HG03108 (cell line): ENCODE measurements around the gene ZBTB43.
"Not testable (repeated sequence)": the region's sequence is repeated elsewhere in the genome, so short reads cannot be mapped to it uniquely, and the experiment has no call there.

Source experiments
- ATAC-seq: cut with Tn5 transposase; IDR thresholded peaks from one replicate; pipeline ENCODE4 v1.9.1; 2021; ENCODE audit warnings: moderate library complexity; ENCODE audit not compliant: unreplicated experiment

ZBTB43 gene

GRCh38 chr9:126804696-126805553, at the start of gene ZBTB43:
TSS of gene ZBTB43 (plus strand) at chr9:126805040. CDS start at chr9:126832510, 27,470 bp downstream.
- ATAC-seq: peak; percentile 72

- ATAC-seq: no peak
These were observed 49.4 kb upstream of the ZBTB43 start for GRCh38 chr9:126755317-126755875.

- no peak for ATAC-seq
These were observed 48.6 kb upstream of the ZBTB43 start for GRCh38 chr9:126756238-126756637.

GRCh38 chr9:126756876-126757415, 47.9 kb upstream of the ZBTB43 start:
- ATAC-seq: no peak

GRCh38 chr9:126758916-126759585, 45.8 kb upstream of the ZBTB43 start:
- ATAC-seq: no peak

- ATAC-seq: no peak
These were observed 43.6 kb upstream of the ZBTB43 start for GRCh38 chr9:126761274-126761673.

GRCh38 chr9:126763130-126763764, 41.6 kb upstream of the ZBTB43 start:
- ATAC-seq: no peak

- ATAC-seq: no peak
These were observed 31.7 kb upstream of the ZBTB43 start for GRCh38 chr9:126773004-126773607.

GRCh38 chr9:126775926-126776325, 28.9 kb upstream of the ZBTB43 start:
- no peak for ATAC-seq

- no peak for ATAC-seq
These were observed 27.1 kb upstream of the ZBTB43 start for GRCh38 chr9:126777733-126778132.

GRCh38 chr9:126778141-126778540, 26.7 kb upstream of the ZBTB43 start:
- ATAC-seq: no peak

GRCh38 chr9:126778696-126779095, 26.1 kb upstream of the ZBTB43 start:
- not testable (repeated sequence) for ATAC-seq

- no peak for ATAC-seq
These were observed 23.4 kb upstream of the ZBTB43 start for GRCh38 chr9:126781186-126782052.

- no peak for ATAC-seq
These were observed 22.8 kb upstream of the ZBTB43 start for GRCh38 chr9:126782053-126782388.

- no peak for ATAC-seq
These were observed 20.9 kb upstream of the ZBTB43 start for GRCh38 chr9:126783949-126784348.

GRCh38 chr9:126784401-126784800, 20.4 kb upstream of the ZBTB43 start:
- no peak for ATAC-seq

GRCh38 chr9:126784841-126785240, 20.0 kb upstream of the ZBTB43 start:
- not testable (repeated sequence) for ATAC-seq

GRCh38 chr9:126788046-126788445, 16.8 kb upstream of the ZBTB43 start:
- ATAC-seq: no peak

GRCh38 chr9:126788634-126789349, 16.0 kb upstream of the ZBTB43 start:
- no peak for ATAC-seq
